Activated naive CD4-positive, alpha-beta T cell treated with anti-CD3 and anti-CD28 coated beads, Interleukin-2, amount 50 U/mL, for 72 hours (primary cell): Measurements from ENCODE around the gene RFX1. TPM values are rescaled to one million over a fixed set of nuclear protein-coding genes. Genes with fewer than 3 reads are reported as not detected.
"Not testable (repeated sequence)": the region's sequence is repeated elsewhere in the genome, so short reads cannot be mapped to it uniquely, and the experiment has no call there.

ENCODE experiments used
- ATAC-seq, 2 donors: fragments of 150-1000 bp; cut with Tn5 transposase; 2 replicates each; pipeline ENCODE4 v1.10.0; 2021; ENCODE audit warnings: mild to moderate bottlenecking in 2 of 2, moderate library complexity in 2 of 2
- DNase-seq, 2 donors: peaks; one replicate each; pipeline ENCODE4 v3.0.0; 2021 to 2022; ENCODE audit warnings: low spot score in 2 of 2
- H3K27ac Mint-ChIP-seq, 2 donors: one replicate each; pipeline ENCODE4 v1.8.0; 2022; ENCODE audit warnings: mild to moderate bottlenecking in 2 of 2, mixed read lengths in 2 of 2
- H3K36me3 Mint-ChIP-seq, 2 donors: one replicate each; pipeline ENCODE4 v1.8.0; 2022; ENCODE audit warnings: mixed read lengths in 2 of 2
- H3K9me3 Mint-ChIP-seq, 2 donors: one replicate each; pipeline ENCODE4 v1.8.0; 2022; ENCODE audit warnings: mixed read lengths in 2 of 2
- total RNA-seq, 2 donors: library from RNA; stranded (reverse); gene quantifications; one replicate each; pipeline ENCODE4 v1.2.3, GENCODE V29; 2022

RFX1 gene
- total RNA-seq: 10 to 100 TPM in 1 of 2 donors, 1 to 10 TPM in 1; 9.7 to 14.5 TPM

DNA sequence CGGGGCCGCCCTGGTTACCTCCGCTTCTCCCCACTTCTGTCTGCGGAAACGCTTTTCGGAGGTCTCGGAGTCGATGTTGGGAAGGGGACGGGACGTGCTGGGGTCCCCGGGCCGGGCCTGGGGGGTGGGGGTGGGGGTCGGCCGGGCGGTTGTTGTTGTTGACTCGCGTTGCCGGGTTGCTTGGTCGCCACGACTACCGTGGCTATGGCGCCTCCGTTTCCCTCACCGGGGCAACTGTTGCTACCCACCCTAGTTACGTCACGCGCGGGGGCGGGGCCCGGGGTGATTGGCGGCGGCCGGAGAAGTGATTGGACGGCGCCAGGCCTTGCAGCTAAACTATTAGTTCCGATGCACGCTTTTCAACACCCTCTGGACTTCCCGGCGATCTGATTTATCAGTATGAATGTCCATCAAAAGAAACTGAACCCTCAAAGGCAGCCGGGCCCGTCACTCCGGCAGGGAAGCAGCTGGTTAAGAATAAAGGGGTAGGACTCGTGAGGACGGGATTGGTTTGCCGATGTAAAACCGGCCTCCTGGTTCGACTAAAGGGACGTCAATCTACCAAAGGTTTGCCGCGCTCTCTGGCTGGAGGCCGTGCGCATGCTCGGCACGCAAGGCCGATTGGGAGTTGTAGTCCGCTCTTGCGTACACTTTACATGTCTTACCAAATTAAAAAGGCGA, at the start of gene RFX1:
TSS of gene RFX1 (minus strand) at position 236 of the 681 bp plus-strand sequence. CDS start 12,477 bp downstream, outside the sequence.
- ATAC-seq (peak; percentile 84), DNase-seq (peak; percentile 100)
- Mint-ChIP-seq H3K9me3 (no peaks in the 10 kb centered on the region), H3K36me3 (peaks cover 0 to 1% of the 10 kb centered on the region in 2 donors), H3K27ac (peak within 1 kb of the TSS; percentile 94 to 95)

DNA sequence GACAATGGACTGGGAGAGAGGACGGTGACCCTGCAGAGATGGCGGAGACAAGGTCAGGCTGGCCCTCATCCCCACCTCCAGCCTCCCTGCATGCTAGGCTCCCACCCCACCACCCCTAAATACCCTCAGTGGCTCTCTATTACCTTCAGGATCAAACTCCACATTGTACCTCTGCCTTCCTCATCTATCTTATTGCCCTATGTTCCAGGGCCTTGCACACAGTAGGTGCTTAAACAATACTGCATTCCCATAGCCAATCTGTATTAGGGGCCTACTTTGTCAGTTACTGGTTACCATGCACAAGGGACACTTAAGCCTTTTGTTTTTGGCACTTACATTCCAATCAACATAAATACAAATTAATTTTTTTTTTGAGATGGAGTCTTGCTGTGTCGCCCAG, 49.3 kb upstream of the RFX1 start:
- H3K27ac Mint-ChIP-seq: no peak overlapping the region

DNA sequence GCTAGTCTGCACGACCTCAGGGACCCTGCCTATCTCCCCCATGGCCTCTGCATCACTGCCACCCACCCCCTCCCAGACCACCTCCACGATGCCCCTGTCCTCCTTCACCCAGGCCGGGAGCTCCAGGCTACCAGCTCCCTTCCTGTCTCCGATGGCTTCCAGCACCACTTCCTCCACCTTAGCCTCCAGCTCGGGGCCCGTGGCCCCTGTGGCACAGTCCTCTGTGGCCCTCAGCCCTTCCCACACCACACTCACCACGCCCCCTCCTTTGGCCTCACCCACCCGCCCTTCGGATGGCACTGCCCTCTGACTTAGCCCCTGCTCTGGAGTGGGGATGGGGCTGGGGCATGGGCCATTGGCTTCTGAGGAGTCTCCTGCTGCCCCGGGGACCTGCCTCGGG, 48.6 kb upstream of the RFX1 start:
- no peak for DNase-seq
- Mint-ChIP-seq H3K9me3 (peaks cover 0 to 4% of the 10 kb centered on the region in 2 donors), H3K36me3 (peaks cover 11 to 22% of the 10 kb centered on the region in 2 donors), H3K27ac (no peak overlapping the region)
- peak in 1 of 2 donors; percentile 11 for ATAC-seq

More for the DNA sequence above, 49.3 kb upstream of the RFX1 start:
- Mint-ChIP-seq H3K9me3 (peaks cover 0 to 4% of the 10 kb centered on the region in 2 donors), H3K36me3 (peaks cover 11 to 17% of the 10 kb centered on the region in 2 donors)
- DNase-seq (no peak), ATAC-seq (no peak)

DNA sequence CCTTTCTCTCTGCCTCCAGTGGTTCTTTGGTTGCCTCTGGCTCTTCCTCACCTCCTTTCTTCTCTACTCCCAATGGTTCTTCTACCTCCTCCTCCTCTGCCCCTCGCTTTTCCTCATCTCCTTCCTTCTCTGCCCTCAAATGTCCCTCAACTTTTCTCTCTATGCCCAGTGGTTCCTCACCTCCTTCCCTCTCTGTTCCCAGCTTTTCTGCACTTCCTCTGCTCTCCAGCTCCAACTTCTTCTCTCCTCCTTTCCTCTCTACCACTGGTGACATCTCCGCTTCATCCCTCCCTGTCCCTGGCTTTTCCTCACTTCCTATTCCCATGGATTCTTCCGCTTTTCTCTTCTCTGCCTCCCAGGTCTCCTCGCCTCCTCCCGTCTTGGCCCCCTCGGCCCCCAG, 48.0 kb upstream of the RFX1 start:
- no peak for DNase-seq
- peaks cover 0 to 4% of the 10 kb centered on the region in 2 donors for H3K9me3 Mint-ChIP-seq
- peaks cover 11 to 22% of the 10 kb centered on the region in 2 donors for H3K36me3 Mint-ChIP-seq
- H3K27ac Mint-ChIP-seq: peak overlapping the region in 1 of 2 donors; percentile 71
- ATAC-seq: no peak

DNA sequence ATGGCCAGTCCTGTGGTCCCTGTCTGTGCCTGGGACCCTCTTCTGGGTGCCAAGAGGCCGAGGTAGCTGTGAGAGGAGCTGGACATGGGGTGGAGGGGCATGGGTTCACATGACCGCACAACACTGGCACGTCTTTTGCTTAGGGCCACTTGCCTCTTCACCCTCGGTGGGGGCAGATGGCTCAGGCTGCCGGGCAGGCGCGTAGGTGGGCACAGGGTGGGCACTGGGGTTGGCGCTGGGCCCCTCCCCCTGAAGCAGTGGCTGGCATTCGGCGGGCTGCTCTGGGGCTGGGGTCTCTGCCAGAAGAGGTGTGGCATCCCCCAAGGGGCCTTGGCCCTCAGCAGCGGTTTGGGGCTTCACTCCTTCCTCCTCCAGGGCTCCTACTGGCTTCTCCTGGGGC, 47.4 kb upstream of the RFX1 start:
- H3K36me3 Mint-ChIP-seq: peaks cover 11 to 24% of the 10 kb centered on the region in 2 donors
- H3K27ac Mint-ChIP-seq: no peak overlapping the region
- DNase-seq: no peak
- H3K9me3 Mint-ChIP-seq: peaks cover 0 to 4% of the 10 kb centered on the region in 2 donors
- ATAC-seq: no peak

DNA sequence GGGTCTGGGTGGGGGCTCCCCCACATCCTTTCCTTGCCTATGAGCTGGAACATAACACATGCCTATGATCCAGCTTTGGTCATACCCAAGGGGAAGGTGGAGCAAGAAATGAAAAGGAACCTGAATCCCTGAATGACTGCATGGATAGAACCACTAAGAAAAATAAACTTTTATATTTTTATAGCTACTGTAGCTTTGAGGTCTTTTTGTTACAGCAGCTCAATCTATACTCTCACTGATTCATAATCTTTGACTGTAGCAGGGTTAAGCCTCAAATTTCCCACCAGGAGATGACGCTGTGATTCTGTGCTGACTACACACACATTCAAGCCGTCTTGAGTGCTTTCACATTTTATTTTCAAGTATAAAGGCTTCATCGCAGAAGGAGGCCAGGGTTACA, 46.9 kb upstream of the RFX1 start:
- no peak for DNase-seq
- ATAC-seq: peak in 1 of 2 donors; percentile 43
- Mint-ChIP-seq H3K36me3 (peaks cover 11 to 28% of the 10 kb centered on the region in 2 donors), H3K27ac (no peak overlapping the region), H3K9me3 (peaks cover 0 to 4% of the 10 kb centered on the region in 2 donors)

DNA sequence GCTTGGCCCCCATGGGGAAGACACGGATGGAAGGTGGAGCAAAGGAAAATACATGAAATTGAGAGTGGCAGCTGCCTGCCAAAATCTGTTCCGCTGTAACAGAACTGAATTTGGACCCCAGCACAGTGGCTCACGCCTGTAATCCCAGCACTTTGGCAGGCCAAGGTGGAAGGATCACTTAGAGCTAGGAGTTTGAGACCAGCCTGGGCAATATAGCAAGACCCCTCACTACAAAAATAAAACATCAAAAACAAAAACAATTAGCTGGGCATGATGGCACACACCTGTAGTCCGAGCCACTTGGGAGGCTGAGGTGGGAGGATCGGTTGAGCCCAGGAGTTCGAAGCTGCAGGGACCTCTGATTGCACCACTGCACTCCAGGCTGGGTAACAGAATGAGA, 46.4 kb upstream of the RFX1 start:
- H3K27ac Mint-ChIP-seq: peak overlapping the region in 1 of 2 donors; percentile 55
- ATAC-seq (no peak), DNase-seq (no peak)
- peaks cover 0 to 4% of the 10 kb centered on the region in 2 donors for H3K9me3 Mint-ChIP-seq
- H3K36me3 Mint-ChIP-seq: peaks cover 11 to 28% of the 10 kb centered on the region in 2 donors

DNA sequence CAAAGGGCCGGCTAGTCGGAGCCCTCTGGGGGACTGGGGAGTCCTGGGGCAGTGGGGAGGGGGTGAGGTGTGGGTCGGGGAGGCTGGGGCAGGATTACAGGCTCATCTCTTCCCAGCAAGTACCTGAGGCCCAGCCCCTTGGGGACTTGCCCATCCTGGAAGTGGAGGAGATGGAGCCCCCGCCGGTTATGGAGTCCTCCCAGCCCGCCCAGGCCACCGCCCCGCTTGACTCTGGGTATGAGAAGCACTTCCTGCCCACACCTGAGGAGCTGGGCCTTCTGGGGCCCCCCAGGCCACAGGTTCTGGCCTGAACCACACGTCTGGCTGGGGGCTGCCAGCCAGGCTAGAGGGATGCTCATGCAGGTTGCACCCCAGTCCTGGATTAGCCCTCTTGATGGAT, 45.9 kb upstream of the RFX1 start:
- H3K9me3 Mint-ChIP-seq: peaks cover 0 to 4% of the 10 kb centered on the region in 2 donors
- ATAC-seq (no peak), DNase-seq (no peak)
- H3K27ac Mint-ChIP-seq: peak overlapping the region; percentile 29 to 55
- H3K36me3 Mint-ChIP-seq: peaks cover 11 to 28% of the 10 kb centered on the region in 2 donors

DNA sequence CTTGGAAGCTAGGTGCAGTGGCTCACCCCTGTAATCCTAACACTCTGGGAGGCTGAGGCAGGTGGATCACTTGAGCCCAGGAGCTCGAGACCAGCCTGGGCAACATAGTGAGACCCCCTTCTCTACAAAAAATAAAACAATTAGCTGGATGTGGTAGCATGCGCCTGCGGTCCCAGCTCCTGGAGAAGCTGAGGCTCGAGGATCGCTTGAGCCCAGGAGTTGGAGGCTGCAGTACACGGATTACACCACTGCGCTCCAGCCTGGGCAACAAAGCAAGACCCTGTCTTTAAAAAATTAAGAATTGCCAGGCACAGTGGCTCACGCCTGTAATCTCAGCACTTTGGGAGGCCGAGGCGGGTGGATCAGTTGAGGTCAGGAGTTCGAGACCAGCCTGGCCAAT, 44.8 kb upstream of the RFX1 start:
- ATAC-seq, DNase-seq: not testable (repeated sequence)
- peaks cover 11 to 28% of the 10 kb centered on the region in 2 donors for H3K36me3 Mint-ChIP-seq

DNA sequence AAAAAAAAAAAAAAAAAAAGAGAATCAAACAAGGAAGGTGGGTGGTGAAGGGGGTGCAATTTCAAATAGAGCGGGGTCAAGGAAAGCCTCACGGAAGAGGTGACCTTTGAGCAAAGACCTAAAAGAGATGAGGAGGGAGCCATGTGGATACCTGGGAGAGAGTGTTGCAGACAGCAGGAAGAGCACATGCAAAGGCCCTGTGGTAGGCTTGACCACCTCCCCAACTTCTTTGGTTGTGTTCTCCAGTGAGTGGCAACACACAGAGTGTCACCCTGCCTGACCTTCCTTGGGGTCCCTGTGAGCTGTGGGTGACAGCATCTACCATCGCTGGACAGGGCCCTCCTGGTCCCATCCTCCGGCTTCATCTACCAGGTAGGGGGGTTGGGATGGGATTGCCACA, 44.4 kb upstream of the RFX1 start:
- Mint-ChIP-seq H3K9me3 (peaks cover 0 to 4% of the 10 kb centered on the region in 2 donors), H3K27ac (peak overlapping the region in 1 of 2 donors; percentile 22), H3K36me3 (peaks cover 11 to 28% of the 10 kb centered on the region in 2 donors)
- ATAC-seq (no peak), DNase-seq (no peak)

More for the DNA sequence above, 44.8 kb upstream of the RFX1 start:
- H3K9me3 Mint-ChIP-seq, H3K27ac Mint-ChIP-seq: not testable (repeated sequence)

DNA sequence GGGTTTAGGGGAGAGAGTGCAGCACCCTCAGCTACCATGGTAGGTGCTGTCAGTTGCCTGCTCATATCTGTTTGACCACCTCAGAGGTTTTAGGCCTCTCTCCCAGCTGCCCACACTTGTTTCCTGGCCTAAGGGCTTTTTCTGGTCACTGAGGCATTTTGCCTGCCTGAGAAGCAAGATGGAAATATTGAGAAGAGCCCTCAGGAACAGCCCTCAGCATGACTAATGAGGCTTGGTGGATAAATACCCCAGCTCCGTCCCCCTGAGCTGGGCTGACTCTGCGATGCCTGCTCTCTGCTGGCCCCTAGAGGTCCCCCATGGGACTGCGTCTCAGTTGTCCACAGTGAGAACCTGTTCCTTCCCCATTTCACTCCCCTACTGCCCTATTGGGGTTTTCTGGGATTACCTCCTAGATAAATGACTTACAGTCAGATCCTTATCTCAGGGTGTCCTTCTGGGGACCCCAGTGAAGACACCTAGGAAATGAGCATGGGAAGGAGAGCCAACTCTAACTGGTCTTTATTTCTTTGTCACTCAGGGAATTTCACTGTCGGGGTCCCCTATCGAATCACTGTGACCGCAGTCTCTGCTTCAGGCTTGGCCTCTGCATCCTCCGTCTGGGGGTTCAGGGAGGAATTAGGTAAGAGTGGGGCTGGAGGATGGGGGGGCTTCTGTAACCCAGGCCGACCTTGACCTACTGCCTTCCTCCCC, 42.5 kb upstream of the RFX1 start:
- peaks cover 11 to 28% of the 10 kb centered on the region in 2 donors for H3K36me3 Mint-ChIP-seq
- DNase-seq (peak; percentile 80 to 86), ATAC-seq (peak; percentile 73 to 86)
- H3K9me3 Mint-ChIP-seq: peaks cover 0 to 4% of the 10 kb centered on the region in 2 donors
- peak overlapping the region; percentile 17 to 36 for H3K27ac Mint-ChIP-seq

DNA sequence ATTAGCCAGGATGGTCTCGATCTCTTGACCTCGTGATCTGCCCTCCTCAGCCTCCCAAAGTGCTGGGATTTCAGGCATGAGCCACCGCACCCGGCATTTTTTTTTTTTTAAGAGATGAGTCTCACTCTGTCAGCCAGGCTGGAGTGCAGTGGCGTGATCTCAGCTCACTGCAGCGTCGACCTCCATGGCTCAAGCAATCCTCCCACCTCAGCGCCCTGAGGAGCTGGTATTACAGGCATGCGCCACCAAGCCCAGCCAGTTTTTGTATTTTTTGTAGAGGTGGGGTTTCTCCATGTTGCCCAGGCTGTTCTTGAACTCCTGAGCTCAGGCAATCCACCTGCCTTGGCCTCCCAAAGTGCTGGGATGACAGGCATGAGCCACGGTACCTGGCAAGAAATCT, 41.7 kb upstream of the RFX1 start:
- not testable (repeated sequence) for H3K9me3 Mint-ChIP-seq, H3K27ac Mint-ChIP-seq, DNase-seq, ATAC-seq
- peaks cover 11 to 26% of the 10 kb centered on the region in 2 donors for H3K36me3 Mint-ChIP-seq

DNA sequence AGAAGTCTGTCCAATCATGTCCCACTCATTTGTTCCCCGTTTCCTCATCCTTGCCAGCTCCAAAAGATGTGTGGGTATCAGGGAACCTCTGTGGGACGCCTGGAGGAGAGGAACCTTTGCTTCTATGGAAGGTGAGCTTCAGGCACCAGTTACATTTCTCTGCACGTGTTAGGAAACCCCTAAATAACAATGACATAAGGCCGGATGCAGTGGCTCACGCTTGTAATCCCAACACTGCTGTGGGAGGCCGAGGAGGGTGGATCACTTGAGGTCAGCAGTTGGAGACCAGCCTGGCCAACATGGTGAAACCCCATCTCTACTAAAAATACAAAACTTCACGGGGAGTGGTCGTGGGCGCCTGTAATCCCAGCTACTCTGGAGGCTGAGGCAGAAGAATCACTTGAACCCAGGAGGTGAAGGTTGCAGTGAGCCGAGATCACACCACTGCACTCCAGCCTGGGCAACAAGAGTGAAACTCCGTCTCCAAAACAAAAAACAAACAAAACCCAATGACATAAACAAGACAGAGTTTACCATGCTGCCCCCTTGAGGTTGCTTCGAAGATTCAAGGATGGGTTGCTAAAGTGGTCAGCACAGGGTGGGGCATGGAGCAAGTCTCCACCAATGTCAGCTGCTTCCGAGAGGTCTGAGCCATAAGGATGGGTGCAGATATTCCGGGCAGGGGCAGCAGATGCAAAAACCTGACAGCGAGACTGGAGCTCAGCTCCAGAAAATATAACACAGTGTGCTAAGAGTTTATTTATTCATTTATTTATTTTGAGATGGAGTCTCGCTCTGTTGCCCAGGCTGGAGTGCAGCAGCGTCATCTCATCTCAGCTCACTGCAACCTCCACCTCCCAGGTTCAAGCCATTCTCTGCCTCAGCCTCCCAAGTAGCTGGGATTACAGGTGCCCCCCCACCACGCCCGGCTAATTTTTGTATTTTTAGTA, 36.8 kb upstream of the RFX1 start:
- ATAC-seq: peak in 1 of 2 donors; percentile 68
- not testable (repeated sequence) for H3K36me3 Mint-ChIP-seq, H3K9me3 Mint-ChIP-seq
- peak overlapping the region; percentile 35 to 62 for H3K27ac Mint-ChIP-seq
- DNase-seq: peak in 1 of 2 donors; percentile 35

DNA sequence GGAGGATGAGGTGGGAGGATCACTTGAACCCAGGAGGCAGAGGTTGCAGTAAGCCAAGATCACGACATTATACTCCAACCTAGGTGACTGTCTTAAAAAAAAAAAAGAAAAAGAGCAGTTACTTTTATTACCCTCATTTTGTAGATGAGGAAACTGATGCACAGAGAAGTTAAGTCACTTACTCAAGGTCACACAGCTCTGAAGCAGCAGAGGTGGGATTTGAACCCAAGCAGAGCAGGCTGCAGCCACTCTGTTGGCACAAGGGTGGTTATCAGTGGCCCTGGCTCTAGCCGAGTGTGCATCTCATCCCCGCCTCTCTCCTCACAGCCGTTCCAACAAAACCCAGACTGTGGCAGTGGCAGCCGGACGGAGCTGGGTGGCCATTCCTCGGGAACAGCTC, 33.1 kb upstream of the RFX1 start:
- Mint-ChIP-seq H3K9me3 (no peaks in the 10 kb centered on the region), H3K36me3 (peaks cover 0 to 13% of the 10 kb centered on the region in 2 donors), H3K27ac (peak overlapping the region in 1 of 2 donors; percentile 62)
- DNase-seq (no peak), ATAC-seq (no peak)

DNA sequence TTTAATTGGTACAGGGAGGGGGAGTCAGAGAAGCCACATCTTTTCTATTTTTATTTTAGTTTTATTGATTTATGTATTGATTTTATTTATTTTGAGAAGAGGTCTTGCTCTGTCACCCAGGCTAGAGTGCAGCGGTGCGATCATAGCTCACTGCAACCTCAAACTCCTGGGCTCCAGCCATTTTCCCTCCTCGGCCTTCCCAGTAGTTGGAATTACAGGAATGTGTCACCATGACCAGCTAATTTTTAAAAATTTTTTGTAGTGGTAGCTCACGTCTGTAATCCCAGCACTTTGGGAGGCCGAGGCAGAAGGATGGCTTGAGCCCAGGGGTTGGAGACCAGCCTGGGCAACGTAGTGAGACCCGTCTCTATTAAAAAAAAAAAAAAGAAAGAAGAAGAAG, 29.6 kb upstream of the RFX1 start:
- ATAC-seq: no peak
- Mint-ChIP-seq H3K27ac (peak overlapping the region in 1 of 2 donors; percentile 95), H3K9me3 (no peaks in the 10 kb centered on the region), H3K36me3 (peaks cover 7 to 24% of the 10 kb centered on the region in 2 donors)
- no peak for DNase-seq

DNA sequence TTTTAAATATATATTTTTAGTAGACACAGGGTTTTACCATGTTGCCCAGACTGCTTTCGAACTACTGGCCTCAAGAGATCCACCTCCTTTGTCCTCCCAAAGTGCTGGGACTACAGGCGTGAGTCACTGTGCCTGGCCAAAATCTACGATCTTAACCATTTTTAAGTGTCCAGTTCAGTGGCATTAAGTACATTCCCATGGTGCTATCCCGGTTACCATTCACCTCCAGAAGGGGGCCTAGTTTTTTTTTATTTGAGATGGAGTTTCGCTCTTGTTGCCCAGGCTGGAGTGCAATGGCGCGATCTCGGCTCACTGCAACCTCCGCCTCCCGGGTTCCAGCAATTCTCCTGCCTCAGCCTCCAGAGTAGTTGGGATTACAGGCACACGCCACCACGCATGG, 29.0 kb upstream of the RFX1 start:
- H3K36me3 Mint-ChIP-seq: peaks cover 7 to 23% of the 10 kb centered on the region in 2 donors

More for the DNA sequence above, 29.0 kb upstream of the RFX1 start:
- not testable (repeated sequence) for H3K9me3 Mint-ChIP-seq, DNase-seq, H3K27ac Mint-ChIP-seq, ATAC-seq
